ENCODE measurements around the gene ELP2. TPM values are rescaled to one million over a fixed set of nuclear protein-coding genes. Genes with fewer than 3 reads are reported as not detected.

ELP2 gene
- total RNA-seq, 1 experiment from 2014 or later, result 96.4 TPM

DNA sequence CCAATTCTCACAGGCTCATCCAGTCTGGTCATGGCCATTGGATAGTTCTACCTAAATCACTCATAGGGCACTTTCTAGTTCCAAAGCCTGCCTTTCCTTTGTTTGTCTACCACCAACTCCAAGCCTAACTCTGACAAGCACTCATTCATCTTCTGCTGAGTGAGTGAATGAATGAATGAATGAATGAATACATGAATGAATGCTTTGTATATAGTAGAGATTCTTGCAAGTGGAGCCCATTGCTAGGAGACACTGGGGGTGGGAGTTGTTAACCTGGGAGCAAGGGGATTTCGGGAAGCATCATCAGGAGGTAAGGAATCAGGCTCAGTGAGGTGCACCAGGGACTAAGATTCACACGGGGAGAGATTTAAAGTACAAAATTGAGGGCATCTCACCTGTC lies 54.3 kb downstream of the ELP2 start:
- DNase-seq (ENCODE audit: low spot score), result no peak
- in situ Hi-C loops (cut with HindIII; ENCODE audit: low sequenced_read_pairs), result no loop called here

DNA sequence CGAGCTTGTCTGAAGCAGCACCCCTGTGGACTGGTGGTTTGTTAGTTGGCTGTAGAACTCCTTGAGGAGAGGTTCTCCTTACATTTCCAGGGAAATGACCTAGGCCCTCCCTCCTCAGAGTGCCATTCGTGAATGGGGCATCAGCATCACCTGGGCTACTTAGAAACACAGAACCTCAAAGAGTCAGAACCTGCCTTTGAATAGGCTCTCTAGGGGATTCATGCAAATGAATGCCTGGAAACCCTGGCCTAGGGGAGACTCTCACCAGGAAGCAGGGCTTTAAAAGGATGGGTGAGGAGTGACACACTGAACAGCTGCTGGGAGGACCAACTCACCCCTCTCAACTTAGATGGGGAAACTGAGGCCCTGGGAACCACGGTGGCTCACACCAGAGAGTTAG lies 55.5 kb downstream of the ELP2 start:
- no peak for DNase-seq (ENCODE audit: low spot score)
- in situ Hi-C loops (cut with HindIII; ENCODE audit: low sequenced_read_pairs), result no loop called here

DNA sequence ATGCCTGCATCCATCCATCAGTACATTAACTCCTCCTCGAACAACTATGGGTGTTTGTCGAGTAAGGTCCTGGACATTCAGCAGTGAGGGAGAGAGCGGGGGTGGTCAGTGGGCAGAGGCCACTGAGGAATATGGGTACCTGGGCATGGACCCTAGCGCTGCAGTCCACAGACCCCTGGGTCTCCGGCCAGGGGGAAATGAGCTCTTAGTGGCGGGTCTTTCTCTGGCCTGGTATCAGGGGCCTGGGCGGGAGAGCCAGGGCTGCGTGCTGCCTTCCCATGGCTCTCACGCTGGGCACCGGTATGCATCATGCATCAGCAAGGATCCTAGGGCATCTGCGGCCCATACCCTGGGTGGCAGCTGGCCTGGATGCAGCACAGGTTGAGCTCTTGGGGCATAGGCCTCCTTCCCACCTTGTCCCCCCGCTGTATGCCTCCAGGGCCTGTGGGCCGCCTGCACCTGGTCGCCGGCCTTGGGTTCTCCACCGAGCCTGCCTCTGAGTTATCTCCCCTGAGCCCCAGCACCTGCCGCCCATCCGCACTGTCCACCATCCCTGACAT lies 56.3 kb downstream of the ELP2 start:
- in situ Hi-C loops (cut with HindIII; ENCODE audit: low sequenced_read_pairs), result no loop called here
- DNase-seq (ENCODE audit: low spot score), result no peak

DNA sequence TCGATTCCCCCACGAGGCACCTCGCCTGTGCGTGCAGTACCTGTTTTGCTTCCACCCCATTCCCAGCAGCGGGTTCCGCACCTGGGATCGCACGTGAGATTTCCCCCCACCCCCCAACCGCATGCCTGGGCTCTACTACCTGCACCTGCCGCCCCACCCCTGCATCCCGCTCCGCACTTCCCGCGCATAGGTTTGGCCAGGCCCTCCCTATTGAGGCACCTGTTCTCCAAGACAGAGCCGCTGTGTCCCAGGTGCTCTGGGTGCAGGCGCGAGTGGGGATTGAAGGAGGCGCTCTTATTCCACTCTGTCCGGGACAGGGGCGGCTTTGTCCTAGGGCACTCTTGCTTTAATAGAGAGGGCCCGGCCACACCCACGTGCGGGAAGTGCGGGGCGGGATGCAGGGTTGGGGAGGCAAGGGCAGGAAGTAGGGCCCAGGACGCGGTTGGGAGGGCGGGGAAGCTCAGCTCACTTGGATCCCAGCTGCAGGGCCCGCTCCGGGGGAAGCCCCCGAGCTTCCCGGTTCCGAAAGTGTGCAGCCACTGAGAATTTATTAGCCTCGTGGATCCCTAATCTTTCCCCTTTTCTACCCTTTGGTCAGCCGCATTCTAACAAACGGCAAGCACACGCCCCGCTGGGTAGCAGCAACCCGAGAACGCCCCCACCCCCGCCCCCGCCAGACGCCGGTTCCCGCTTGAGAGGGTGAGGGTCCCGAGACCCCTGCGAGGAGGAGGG lies 56.9 kb downstream of the ELP2 start:
- in situ Hi-C loops (cut with HindIII; ENCODE audit: low sequenced_read_pairs), result no loop called here
- no peak for DNase-seq (ENCODE audit: low spot score)

DNA sequence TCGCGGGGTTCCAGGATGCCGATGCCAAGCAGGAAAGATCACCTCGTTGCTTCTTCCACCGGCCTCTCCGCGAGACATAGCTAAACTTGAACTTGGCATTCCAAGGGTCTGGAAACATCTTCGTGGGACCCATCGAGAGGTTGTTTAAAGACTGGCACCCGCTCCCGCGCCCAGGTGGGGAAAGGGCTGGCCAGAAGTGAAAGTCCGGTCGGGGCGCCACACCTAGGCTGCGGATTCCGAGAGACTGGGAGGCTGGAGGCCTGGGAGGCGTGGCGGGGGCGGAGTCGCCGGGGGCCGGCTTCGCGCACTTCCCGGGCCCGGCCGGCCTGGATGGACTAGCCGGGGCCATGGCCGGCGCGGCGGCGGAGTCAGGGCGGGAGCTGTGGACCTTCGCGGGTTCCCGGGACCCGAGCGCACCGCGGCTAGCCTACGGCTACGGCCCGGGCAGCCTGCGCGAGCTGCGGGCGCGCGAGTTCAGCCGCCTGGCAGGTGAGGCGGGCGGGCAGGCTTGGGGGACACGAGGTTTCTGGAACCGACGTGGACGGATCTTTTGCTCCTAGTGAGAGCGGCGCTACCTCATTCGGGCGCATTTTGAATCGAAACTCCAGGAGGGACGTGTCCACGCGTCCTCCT lies 57.6 kb downstream of the ELP2 start, which contains the start of gene MOCOS:
TSS of gene MOCOS (plus strand) at position 305 of the 633 bp plus-strand sequence. CDS start at position 348, 43 bp downstream.
- in situ Hi-C loops (cut with HindIII; ENCODE audit: low sequenced_read_pairs), result no loop called here
- peak; percentile 32 for DNase-seq (ENCODE audit: low spot score)

DNA sequence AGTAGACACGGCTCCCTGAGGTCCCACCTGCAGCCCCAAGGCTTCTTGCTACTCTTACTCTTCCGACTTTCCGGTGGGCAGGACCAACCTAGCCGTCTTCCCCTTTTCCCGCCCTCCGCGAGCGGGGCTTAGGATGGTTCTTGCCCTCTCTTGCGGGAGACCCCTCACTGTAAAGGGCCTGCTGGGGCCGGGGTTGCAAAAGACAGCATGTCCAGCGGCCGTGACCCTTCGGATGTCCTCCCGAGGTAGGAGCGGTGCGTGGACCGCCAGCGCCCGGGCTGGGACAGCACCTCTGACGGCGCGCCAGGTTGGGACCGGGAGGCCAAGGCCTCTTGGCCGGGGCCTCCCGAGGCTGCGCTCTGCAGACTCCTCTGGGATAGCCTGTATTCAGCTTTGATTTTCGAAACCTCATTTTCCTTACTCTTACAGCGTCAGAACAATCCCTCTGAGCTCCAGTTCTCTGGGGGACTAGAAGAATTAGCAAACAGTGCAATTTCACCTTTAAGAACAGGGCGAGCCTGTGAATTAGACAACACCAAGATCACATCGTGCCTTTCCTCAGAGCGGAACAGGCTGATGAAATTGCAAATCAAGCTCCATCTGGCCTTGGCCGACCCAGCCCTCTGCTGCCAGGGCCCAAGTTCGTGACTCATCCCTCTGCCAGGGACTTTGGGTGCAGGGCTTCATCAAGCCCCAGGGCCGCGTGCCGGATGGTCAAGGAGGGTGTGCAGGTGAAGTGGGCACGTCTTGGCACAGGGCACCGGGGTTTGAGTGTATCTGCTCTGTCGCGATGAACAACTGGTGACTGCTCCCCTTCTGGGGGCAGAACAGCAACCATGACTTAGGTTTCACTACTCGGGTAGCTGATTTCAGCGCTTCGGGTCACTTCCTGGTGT lies 58.4 kb downstream of the ELP2 start:
- DNase-seq (ENCODE audit: low spot score), result no peak
- in situ Hi-C loops (cut with HindIII; ENCODE audit: low sequenced_read_pairs), result no loop called here

DNA sequence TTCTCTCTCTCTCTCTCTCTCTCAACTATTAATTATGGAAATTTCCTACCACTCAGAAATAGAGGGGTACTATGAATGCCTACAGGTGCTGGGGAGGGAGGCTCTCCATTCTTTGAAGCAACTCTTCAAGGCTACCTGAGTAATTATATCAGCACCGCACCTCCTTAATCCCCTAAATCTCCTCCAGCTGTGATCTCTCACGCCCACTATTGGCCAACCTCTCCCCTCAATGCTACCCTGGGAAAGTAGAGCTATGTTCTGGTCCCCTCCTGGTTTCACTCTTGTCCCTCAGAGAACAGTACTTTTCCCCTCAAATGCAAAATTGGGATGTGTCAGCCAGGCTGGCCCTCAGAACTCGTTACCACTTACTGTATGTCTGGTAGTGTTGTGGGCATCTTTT lies 59.2 kb downstream of the ELP2 start:
- no peak for DNase-seq (ENCODE audit: low spot score)
- in situ Hi-C loops (cut with HindIII; ENCODE audit: low sequenced_read_pairs), result no loop called here

DNA sequence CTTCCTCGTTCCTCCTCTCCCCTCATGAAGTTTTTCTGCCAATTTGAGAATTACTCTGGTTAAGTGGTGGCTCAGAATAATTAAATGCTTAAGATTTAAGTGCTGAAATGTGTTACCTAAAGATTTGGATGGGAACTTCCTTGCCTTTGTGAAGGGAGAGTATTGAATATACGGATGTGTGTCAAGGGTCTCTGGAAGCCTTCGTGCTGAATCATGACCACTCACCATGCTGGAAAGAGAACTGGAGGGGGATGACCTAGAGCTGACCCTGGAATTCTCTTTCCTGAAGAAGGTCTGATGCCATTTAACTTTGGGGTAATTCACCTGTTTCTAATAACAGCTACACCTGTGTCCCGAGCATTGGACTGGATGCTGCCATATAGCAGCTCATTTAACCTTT lies 59.8 kb downstream of the ELP2 start:
- DNase-seq (ENCODE audit: low spot score), result no peak
- in situ Hi-C loops (cut with HindIII; ENCODE audit: low sequenced_read_pairs), result no loop called here

DNA sequence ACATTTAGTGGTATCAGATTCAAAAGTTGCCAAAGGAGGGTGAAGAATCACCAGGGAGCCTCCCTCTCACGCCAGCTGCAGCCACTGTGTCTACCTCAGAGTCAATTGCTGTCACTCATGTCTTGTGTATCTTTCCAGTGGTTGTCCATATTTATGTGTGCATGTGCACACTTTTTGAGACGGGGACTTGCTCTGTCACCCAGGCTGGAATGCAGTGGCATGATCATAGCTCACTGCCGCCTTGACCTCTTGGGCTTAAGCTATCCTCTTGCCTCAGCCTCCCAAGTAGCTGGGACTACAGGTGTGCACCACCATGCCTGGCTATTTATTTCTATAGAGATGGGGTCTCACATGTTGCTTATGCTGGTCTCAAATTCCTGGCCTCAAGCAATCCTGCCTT lies 61.6 kb downstream of the ELP2 start:
- in situ Hi-C loops (cut with HindIII; ENCODE audit: low sequenced_read_pairs), result no loop called here
- DNase-seq (ENCODE audit: low spot score), result no peak

DNA sequence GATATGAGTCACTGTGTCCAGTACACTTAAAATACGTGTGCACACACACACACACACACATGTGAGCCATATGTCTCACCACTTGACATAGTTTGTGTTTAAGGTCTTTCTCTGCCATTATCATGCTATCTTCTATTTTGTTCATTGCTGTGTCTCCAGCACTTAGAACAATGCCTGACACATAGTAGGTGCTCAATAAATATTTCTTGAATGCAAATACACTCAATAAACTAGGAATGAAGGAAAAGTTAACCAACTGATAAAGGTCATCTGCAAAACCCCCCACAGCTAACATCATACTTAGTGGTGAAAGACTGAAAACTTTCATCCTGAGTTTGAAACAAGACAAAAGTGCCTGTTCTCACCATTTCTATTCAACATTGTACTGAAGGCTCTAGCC lies 62.0 kb downstream of the ELP2 start:
- DNase-seq (ENCODE audit: low spot score), result no peak

DNA sequence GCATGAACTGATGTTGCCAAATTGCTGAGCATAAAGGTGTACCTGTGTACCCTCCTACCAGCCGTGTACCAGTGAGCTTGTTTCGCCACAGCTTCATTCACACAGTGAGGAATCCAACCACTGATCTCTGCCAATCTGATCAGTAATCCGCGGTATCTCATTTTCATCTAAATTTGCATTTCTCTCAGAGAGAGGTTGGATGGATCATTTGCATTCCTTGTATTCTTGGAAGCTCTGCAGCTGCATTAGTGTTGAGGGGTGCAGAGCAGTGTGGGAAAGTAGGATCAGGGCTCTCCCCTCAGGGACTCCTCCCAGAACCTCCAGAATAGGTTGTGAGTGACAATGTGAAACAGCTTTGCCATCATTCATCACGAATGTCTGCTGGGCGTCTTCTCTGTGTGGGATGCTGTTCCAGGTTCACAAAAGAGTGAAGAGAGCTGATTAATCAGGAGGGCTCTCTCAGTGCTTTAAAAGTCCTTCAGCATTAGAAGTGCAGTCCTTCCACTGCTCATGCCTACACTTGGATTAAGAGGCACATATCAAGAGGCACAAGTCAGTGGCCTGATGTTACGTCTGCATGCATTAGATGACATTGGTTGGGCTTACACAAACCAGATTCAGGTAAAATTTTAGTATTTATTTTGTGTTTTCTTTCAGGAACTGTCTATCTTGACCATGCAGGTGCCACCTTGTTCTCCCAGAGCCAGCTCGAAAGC lies 65.1 kb downstream of the ELP2 start:
- in situ Hi-C loops (cut with HindIII; ENCODE audit: low sequenced_read_pairs), result no loop called here
- DNase-seq (ENCODE audit: low spot score), result no peak

More for the DNA sequence above, 62.0 kb downstream of the ELP2 start:
- in situ Hi-C loops (cut with HindIII; ENCODE audit: low sequenced_read_pairs), result no loop called here

DNA sequence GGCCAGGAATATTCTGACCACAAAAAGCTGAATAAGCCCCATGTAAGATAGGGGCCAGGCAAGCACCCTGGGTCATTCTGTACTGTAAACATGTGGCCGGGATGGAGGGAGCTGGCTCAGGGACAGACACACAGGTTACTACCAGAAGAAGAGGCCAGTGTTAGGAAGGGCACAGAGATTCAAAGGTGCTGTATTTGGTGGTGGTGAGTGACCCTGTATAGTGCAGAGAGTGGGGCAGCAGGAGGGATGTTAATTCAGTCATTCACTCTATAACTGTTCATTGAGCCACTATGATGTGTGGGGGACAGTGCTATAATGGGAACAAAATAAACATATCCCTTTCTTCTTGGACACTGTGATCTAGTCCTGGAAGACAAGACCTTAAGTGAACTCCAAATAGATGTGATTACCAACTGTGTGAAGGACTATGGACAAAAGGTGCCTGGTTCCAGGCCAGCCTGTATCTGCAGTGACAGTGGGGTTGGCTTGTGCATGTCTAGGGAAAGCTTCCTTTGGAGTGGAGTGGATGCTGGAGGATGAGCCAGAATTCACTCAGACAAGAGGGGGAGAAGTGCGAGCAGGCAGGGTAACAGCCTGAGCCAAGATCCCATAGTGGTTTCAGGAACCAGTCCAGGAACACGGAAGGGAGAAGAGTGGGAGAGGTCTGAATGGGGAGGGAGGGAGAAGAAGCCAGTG lies 65.9 kb downstream of the ELP2 start:
- peak; percentile 59 for DNase-seq (ENCODE audit: low spot score)
- in situ Hi-C loops (cut with HindIII; ENCODE audit: low sequenced_read_pairs), result no loop called here

DNA sequence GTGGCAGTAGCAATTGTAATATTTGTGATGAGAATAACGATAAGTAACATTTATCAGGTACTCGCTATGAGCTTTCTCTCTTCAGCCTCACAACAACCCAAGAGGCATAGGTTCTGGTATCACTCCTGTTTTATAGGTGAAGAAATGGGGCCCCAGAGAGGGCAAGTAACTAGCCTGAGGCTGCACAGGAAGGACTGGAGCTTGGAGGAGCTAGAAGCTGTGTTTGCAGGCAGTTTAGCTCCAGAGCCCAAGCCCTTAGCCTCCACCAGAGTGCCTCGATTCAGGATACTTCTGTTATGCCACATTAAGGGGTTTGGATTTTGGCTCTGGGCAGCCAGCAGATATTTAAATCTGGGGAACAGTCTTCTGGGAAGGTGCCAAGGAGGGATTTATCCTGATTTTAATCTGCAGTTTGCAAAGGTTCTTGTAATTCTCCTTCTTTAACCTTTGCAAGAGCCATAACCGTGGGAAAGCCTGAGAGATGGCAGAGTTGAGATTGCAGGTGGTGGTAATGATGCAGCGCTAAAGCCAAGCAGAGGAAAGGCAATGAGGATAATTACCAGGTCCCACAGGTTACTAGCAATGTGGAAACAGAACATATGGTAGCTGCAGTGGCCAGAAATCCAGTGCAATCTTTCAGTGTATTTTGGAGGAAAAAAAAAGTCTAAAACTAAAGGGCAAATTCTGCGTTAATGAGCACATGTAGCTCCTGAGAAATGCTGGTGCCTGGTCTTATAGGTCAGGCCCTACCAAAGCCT lies 66.7 kb downstream of the ELP2 start:
- DNase-seq (ENCODE audit: low spot score), result peak; percentile 77
- in situ Hi-C loops (cut with HindIII; ENCODE audit: low sequenced_read_pairs), result no loop called here

DNA sequence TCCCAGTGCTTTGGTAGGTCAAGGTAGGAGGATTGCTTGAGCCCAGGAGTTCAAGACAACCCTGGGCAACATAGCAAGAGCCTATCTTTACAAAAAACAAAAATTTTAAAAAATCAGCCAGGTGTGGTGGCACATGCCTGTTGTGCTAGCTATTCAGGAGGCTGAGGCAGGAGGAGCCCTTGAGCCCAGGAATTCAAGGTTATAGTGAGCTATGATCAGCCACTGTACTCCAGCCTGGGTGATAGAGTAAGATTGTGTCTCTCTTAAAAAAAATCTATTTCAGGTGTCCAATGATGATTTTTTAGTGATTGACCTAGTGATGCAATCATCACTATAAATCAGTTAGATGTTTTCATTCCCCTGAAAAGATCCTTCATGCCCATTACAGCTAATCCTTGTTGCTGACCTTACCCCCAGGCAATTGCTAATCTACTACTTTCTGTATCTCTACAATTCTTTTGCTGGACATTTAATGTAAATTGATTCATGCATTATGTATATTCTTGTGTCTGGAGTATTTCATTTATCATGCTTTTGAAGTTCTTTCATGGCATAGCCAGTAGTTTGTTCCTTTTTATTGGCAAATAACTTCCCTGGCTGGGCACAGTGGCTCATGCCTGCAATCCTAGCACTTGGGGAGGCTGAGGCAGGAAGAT lies 67.9 kb downstream of the ELP2 start:
- DNase-seq (ENCODE audit: low spot score), result no peak
- in situ Hi-C loops (cut with HindIII; ENCODE audit: low sequenced_read_pairs), result no loop called here

DNA sequence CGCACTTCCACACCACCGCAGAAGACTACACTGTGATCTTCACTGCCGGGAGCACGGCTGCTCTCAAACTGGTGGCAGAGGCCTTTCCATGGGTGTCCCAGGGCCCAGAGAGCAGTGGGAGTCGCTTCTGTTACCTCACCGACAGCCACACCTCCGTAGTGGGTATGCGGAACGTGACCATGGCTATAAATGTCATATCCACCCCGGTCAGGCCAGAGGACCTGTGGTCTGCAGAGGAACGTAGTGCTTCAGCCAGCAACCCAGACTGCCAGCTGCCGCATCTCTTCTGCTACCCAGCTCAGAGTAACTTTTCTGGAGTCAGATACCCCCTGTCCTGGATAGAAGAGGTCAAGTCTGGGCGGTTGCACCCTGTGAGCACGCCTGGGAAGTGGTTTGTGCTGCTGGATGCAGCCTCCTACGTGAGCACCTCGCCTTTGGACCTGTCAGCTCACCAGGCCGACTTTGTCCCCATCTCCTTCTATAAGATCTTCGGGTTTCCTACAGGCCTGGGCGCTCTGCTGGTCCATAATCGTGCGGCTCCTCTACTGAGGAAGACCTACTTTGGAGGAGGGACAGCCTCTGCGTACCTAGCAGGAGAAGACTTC lies 70.1 kb downstream of the ELP2 start:
- no peak for DNase-seq (ENCODE audit: low spot score)
- in situ Hi-C loops (cut with HindIII; ENCODE audit: low sequenced_read_pairs), result no loop called here

DNA sequence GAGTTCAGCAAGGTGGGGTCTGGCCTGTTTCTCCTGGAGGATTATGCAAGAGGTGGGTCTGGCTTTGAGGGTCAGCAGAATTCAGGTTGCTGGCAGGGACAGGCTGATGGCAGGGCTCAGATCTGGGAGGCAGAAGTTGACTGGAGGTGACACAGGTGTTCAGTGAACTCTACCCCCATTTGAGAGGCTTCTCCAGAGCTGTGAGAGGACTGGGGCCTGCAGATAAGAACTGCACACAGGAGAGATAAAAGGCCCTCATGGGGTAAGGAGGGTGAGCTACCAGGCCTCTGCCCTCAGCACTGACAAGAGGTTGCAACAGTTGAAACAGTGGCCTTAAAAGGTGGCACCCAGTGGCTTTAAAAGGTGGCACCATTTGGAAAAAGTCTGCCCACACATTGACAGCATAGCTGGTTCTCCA lies 70.7 kb downstream of the ELP2 start:
- no peak for DNase-seq (ENCODE audit: low spot score)
- in situ Hi-C loops (cut with HindIII; ENCODE audit: low sequenced_read_pairs), result no loop called here

DNA sequence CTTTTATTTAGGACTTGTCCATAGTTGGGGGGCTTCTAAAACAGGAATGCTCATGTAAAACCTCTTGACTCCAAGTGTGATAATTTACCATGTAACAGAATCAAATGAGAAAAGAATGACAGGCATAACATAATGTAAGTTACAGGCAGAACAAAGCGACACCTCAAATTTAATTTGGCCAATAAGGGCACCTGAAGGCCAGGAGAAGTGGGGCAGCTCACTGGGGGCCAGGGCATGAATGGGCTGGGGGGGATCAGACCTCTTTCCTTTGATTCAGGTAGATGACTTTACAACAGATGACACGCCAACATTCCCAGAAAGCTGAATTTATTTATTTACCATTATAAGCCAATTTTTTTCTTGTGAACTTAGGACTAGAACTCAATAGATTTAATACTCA lies 72.1 kb downstream of the ELP2 start:
- in situ Hi-C loops (cut with HindIII; ENCODE audit: low sequenced_read_pairs), result no loop called here
- no peak for DNase-seq (ENCODE audit: low spot score)
